Measurements from ENCODE around the gene RERE.

RERE gene

GRCh38 chr1:8355439-8356255 is 461.8 kb downstream of the RERE start:
- DNase-seq = no peak

DNA sequence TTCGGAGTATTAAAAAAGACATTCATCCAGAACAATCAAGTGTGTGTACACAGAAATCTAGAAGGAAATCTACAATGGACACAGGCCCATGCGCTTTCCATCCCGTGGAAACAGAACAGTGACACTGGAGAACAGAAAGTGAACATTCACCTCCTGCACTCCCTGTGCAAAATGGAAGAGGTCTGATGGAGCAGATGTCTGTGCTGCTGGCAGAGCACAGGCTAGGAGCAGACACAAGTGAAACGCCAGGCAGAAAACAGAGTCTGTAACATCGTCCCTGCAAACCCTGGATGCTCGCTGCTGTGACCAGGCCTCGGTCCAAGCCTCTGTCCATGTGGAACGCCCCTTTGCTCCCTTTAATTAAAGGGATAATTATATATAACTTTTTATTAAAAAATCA is 463.4 kb downstream of the RERE start:
- no peak for DNase-seq

DNA sequence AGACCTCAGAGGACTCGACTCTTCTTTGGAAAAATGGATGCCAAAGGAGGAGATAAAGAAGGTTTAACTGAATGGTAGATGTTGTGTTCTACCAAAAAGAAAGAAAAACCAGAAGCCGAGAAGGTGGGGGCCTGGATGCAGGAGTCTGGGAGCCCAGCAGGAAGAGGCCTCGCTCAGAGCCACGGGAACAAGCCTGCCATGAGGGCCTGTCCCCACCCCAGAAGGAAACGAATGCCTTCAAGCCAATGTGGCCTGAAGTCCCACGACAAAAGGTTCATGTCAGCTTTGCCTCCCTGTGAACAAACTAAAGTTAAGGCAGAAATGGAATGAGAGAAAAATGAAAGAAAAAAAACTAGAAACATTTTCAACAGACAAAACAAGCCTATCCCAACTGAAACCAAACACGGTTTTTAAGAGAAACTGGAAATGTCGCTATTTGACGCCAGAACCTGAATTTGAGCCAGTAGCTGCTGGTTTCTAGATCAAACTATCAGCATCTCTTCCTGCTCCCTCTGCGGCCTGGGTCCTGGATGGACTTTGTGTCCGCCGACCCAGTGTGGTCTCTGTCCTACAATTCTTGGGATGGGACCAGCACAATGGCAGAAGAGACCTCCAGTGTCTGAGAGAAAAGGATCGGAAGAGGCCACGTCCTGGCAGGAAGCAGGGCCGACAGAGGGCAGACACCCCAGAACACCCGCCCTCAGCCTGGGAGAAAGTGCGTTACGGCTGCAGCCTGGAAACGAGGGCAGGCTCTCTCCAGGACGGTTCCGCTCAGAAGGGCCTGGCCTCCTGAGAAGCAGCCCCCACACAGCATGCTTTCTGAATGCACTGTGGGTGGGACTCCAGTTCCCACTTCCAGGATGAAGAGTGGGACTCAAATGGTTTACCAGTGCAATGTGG is 464.3 kb downstream of the RERE start:
- no peak for DNase-seq

- no peak for DNase-seq
Measured at GRCh38 chr1:8352471-8352845, 465.0 kb downstream of the RERE start.

GRCh38 chr1:8351693-8352470 is 465.6 kb downstream of the RERE start:
- no peak for DNase-seq

- DNase-seq = no peak
Measured at GRCh38 chr1:8350914-8351684, 466.3 kb downstream of the RERE start.

GRCh38 chr1:8349961-8350360 is 467.5 kb downstream of the RERE start:
- no peak for DNase-seq

DNA sequence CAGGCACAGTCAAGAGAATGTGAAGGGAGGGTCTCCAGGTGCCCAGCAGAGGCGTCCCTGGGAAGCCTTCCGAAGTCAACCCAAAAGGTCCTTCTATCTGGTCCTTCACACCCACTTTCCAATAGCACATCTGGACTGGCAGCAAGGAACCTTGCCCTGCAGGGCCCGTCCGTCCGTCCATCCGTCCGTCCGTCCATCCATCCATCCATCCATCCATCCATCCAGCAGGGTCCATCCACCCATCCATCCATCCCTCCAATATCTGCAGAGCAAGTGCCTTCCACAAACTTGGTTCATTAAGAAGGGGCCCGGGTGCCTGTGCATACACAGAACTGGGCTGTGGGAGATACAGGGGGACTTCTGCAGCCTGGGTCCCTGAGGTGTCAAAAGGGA is 468.0 kb downstream of the RERE start:
- DNase-seq = no peak

DNA sequence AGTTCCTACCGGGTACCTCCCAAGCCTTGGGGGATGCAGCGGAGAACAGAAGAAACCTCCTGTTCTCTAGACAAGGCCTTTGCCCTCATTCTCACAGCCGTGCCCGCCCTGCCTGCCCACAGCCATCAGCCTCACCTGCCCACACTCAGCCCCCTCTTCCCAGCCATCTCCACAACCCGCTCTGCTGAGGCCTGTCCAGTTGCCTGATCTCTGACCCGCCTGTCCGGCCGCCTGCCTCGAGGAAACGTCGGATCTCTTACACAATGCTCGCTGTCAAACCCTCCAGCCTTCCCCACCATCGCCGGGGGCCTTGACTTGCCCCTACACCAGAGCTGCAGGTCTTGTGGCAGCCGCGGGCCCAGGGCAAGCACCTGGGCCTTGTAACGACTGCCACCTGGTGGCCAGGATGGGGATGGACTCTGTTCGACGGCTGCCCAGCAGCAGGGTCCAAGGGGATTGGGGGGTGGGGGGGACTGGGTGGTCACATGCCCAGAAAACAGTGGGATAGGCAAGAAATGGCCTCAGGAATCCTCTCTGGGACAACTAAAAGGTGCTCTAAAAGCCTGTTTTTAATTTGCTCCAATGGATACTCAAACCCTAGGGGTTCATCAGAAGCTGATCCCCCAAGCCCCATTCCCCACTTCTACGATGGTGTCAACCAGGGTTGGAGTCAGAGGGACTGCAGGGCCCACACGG is 468.5 kb downstream of the RERE start:
- DNase-seq = peak in 1 of 2 experiments; percentile 30

GRCh38 chr1:8348047-8348776 is 469.2 kb downstream of the RERE start:
- DNase-seq = no peak

GRCh38 chr1:8347635-8348034 is 469.8 kb downstream of the RERE start:
- DNase-seq = no peak

GRCh38 chr1:8345621-8346415 is 471.6 kb downstream of the RERE start:
- DNase-seq = no peak

GRCh38 chr1:8344893-8345507 is 472.4 kb downstream of the RERE start:
- DNase-seq = no peak

DNA sequence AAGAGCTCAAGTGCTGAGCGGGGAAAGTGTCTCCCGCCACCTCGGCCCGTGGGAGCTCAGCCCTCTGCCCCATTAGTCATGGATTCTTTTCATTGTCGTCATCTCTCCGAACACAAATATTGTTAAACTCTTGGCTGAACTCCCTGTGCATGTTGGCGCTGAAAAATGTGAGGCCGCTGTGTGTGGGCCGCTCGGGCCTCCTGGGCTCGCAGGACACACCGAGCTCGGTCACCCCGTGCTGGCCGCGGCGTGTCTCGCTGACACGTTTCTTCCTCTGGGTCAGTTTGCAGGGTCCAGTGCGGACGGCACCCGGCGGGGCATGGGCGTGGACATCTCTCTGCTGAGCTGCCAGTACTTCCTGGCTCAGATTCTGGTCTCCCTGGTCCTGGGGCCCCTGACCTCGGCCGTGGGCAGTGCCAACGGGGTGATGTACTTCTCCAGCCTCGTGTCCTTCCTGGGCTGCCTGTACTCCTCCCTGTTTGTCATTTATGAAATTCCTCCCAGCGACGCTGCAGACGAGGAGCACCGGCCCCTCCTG is 473.9 kb downstream of the RERE start:
- DNase-seq = no peak

DNA sequence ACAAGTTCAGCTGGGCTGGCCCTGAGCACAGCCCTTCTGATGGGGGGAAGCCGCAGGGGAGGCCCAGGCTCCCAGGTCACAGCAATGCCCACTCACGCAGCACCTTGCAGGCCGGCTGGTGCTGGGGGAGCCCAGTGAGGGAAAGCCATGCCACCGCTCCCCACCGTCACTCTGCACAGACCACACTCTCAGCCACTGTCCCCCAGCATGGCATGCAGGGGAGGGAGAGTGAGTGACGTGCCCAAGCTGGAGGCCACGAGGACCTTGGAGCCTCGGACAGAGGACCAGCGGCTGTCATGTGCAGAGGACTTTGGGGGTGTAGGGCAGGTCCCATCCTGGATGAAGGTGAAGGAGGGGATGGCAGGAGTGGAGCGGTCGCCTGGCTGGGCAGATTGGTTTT is 474.4 kb downstream of the RERE start:
- no peak for DNase-seq

GRCh38 chr1:8342325-8342724 is 475.1 kb downstream of the RERE start:
- no peak for DNase-seq

- DNase-seq = no peak
Measured at GRCh38 chr1:8340448-8340847, 477.0 kb downstream of the RERE start.

DNA sequence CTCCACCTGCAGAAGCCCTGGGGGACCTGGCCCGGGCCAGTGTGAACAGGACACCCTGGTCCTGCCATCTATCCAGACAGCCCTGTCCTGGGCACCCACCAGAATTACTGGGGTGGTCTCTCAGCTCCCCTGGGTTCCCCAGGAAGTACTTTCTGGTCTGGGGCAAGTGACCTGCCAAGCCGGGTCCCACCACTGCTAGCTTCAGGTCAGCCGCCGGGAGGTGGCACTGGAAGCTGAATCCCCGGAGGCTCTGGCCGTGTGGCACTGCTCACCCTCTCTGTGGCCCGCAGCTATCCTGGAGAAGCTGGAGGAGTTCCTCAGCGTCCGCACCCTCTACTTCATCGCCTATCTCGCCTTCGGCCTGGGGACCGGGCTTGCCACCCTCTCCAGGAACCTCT is 478.2 kb downstream of the RERE start:
- DNase-seq = no peak

GRCh38 chr1:8338526-8339202 is 478.8 kb downstream of the RERE start:
- no peak for DNase-seq
